Stimulated activated CD4-positive, alpha-beta T cell treated with anti-CD3 and anti-CD28 coated beads, Interleukin-4, amount 100 ng/mL, for 24 hours (primary cell): ENCODE results near the gene PIK3C3.
"Not testable (repeated sequence)": the region's sequence is repeated elsewhere in the genome, so short reads cannot be mapped to it uniquely, and the experiment has no call there.

ENCODE experiments used
- DNase-seq: peaks from one replicate; pipeline ENCODE4 v3.0.0-alpha.2; 2020

PIK3C3 gene

DNA sequence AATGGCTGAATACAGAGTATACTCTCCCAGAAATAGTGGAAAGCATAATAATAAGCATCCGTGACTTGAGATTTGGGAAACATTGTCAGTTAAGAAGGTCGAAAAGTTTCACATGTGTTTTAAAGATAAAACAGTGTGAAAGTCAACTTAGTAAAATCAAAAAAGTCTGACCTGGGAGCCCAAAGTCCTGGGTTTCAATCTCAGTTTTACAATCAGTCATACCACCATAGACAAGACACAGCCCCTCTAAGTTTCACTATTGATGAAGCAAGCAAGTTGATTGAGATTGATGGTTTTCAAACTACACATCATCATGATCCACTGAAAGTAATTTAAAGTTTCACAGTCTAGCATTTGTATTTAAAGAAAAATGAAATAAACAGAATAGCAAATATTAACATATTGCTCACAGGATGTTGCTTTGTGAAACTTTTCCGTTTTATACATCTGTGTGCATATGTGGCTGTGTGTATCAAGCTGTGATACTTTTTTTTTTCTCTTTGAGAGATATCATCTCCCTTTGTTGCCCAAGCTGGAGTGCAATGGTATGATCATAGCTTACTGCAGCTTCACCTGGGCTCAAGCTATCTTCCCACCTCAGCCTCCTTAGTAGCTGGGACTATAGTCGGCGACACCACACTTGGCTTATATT lies 71.1 kb downstream of the PIK3C3 start:
- DNase-seq = no peak

DNA sequence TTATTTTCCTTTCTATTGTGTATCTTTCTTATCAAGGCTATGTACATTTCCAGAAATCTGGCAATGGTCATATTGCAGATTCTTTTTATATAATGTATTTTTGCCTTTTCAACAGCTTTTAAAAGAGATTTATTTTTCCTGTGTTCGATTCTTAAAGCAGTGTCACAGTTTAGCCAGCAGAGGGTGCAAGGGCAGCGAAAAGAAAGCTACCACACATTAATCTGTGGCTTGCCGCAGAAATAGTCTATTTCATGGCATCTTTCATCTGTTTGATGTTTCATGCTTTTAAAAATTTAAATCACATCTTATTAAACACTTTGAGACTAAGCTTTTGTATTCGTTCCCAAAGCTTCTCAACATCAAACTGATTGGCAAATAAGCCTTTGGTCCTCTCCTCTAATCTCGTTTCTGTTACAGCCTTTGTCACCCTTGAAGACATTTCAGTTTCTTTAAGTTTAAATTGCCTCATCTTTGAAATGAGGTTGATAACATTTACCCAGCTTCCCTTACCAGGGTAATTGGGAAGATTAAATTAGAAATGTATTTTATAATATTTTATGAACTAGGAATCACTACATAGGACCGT lies 73.3 kb downstream of the PIK3C3 start:
- peak; percentile 33 for DNase-seq

- no peak for DNase-seq
These were observed 74.1 kb downstream of the PIK3C3 start for GRCh38 chr18:42029092-42029491.

- no peak for DNase-seq
These were observed 75.7 kb downstream of the PIK3C3 start for GRCh38 chr18:42030586-42031182.

GRCh38 chr18:42032447-42032846 lies 77.4 kb downstream of the PIK3C3 start:
- no peak for DNase-seq

DNA sequence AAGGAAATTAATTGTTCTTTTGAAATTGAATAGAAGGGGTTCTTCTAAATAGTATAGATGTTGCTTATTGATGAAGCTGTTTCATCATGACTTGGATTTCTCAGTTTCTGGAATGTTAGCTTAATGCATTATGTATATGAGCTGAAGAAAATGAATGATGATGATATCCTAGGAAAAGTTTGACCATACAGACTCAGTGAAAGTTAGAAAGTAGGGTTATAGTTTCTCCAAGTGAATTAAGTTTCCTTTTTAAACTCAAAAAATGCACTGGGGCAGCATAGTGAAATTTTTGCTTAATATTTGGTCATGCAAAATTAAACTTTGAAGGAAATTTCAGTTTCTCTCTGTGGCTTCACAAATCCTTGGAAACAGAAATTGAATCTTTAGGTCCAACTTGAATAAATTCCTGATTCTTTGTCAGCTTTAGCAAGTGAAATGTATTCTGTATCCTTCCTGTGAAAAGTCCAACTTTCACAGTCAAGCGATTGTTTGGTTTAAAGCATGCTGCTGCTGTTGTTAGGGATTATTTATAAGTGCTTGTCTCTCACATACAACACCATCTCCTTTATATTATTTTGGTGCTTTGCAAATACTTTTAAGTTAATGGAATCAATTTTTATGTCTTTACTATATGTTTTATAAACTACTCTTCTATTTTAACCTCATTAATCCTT lies 78.2 kb downstream of the PIK3C3 start:
- no peak for DNase-seq

DNA sequence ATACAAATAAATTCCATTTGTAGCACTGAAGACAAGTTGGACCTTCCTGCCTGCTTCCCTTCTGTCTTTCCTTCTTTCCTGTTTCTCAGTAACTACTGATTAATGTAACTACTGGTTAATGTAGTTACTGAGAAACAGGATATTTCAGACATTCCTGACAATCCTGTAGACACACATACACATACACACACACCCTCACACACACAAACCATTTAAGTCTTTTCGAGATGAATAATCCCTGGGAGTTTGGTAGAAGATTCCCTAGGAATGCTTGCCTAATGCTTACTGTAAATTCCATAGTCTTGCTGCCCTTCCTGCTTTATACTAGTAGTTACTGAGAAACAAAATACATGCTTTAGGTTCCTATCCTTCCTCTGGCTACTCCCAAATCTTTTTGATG lies 83.9 kb downstream of the PIK3C3 start:
- DNase-seq = no peak

DNA sequence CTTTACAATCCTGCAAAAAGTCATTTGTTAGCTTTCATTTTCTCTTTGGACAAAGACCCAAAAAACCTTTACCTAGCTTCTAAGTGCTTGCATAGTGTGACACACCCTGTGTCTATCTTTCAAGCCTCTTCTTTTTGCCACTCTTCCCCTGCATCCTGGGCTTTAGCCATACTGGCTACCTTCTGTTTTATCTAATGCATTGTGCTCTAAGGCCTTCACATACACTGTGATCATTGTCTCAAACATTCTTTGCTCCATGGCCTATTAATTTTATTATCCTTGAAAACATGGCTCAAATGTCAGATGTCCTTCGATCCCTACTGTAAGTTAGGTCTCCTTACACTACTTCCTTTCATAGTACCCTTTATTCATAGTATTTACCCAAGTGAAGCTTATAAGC lies 84.4 kb downstream of the PIK3C3 start:
- no peak for DNase-seq

DNA sequence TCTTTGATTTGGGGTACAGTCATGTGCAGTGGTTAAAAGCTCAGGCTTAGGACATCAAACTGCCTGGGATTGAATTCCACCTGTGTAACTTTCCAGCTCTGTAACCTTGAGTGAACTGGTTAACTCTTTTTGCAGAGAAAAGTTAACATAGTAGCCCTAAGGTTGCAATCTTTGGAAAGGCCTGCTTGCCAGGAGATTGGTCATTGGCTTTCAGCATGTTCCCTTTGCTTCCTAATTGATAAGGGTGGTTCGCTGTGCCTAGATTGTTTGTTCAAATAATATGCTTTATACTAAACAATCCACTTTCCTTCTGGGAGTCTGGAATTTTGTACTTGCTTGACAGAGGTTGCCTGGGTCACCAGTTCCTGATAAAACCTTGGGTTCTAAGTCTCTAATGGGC lies 86.8 kb downstream of the PIK3C3 start:
- DNase-seq = no peak

GRCh38 chr18:42045346-42045745 lies 90.3 kb downstream of the PIK3C3 start:
- no peak for DNase-seq

DNA sequence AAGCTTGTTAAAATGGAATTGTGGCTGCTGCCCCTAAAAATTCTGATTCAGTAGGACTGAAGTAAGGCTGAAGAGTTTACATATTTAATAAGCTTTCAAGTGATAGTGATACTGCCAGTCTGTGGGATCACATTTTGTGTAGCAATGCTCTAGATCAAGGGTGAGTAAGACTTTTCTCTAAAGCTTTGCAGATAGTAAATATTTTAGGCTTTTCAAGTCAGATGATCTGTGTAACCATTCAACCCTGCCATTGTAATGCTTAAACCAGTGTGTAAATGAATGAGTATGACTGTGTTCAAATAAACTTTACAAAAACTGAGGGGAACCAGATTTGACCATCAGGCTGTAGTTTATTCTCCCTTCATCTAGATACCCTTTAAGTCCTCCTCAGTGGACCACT lies 92.7 kb downstream of the PIK3C3 start:
- DNase-seq = no peak

DNA sequence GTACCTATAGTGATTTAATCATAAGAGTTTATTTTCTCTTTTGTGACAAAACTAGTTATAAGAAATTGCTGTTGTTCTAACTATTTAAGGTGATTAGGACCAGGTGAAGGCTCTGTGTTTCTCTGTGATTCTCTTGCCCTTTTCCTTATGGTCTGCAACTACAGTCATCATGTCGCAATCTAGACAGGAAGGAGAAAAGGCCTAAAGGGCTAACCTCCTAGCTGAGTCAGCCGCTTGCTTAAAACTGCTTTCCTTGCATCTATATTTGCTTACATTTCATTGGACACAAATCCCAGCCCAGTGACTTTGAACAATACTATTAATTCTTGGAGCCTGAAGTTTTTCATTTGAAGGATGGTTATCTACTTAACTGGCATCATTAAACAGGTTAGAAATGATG lies 93.1 kb downstream of the PIK3C3 start:
- DNase-seq = no peak

DNA sequence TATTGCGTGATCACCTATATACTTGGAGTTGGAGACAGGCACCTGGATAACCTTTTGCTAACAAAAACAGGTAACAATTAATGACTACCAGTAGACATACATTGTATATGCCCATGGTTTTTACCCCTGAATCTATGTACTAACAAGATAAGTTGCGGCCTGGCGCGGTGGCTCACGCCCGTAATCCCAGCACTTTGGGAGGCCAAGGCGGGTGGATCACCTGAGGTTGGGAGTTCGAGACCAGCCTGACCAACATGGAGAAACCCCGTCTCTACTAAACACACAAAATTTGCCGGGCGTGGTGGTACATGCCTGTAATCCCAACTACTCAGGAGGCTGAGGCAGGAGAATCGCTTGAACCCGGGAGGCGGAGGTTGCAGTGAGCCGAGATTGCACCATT lies 94.5 kb downstream of the PIK3C3 start:
- DNase-seq = not testable (repeated sequence)

DNA sequence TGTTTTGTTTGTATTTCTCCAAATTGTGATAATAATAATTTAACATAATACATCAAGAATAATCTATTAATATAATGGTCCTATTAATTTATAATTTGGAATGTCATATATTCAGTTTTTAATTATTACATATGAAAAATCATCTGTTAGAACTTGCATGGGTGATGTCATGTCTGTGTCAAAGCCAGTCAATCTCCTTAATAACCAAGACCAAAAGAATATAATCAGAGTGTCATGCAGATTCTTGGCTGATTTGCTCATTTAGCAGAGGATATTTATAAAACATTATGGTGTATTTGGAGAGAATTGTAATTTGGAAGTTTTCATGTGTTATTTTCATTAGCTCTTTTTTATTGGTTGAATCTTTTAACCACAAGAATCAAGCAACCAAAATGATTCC lies 96.4 kb downstream of the PIK3C3 start:
- no peak for DNase-seq

GRCh38 chr18:42052122-42052708 lies 97.2 kb downstream of the PIK3C3 start:
- DNase-seq = no peak

DNA sequence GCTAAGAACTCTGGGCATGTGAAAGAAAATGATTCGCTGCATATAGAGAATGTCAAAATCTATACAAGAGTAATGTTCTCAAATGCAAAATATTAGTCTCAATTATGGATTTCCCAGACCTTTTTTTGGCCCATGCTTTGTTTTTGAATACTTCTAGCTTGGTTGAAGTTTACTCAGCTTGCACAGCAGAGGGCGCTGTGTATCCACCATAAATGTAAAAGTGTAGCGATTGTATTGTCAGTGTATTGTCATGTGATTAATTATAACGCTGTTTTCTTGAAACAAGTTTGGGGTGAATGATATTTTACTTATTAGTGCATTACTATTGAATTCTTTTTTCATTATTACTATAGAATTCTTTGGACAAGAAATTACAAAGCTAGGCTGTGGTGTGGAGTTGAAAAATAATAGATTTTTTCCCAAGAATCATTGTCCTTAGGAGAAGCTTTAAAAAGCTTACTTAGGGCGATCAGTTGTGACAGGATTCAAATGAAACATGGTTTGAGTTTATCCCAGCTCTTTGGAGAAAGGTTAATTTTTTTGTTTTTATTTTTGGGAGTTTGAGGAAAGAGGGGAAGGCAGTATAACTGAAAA lies 98.3 kb downstream of the PIK3C3 start:
- DNase-seq = peak; percentile 66

DNA sequence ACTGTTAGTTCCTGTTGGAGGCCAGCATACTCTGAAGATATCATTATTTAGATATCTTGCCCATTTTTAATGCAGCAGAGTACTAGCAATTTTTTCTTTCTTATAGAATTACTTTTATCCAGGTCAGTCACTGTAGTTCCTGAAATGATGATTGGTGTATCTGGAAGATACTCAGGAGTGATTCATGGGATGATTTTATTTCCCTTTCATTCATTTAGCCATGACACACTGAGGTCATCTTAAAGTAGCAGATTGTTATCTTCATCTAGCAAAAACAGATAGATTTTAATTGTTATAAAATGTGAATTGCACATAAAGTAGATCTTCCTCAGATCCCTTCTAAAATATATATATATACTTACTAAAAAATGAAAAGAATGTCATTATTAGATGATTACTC lies 109.1 kb downstream of the PIK3C3 start:
- no peak for DNase-seq

GRCh38 chr18:42067518-42067917 lies 112.5 kb downstream of the PIK3C3 start:
- DNase-seq = no peak

GRCh38 chr18:42068030-42068429 lies 113.0 kb downstream of the PIK3C3 start:
- no peak for DNase-seq

DNA sequence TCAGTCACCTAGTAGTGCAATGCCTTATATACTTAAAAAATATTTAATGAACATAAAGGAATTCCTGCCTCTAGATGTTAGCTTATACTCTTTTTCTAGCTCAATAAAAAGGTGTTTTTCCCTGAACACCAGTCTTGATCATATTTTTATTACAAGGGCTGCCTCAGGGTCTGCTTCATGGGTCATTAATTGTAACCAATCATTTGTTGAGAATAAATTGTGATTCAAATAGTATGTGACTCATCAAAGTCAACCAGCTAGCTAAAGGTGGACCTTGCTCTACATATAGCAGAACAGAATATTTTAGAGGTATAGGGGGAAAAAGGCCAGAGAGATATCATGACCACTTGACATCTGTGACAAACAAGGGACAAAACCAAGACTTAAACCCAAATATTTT lies 114.0 kb downstream of the PIK3C3 start:
- DNase-seq = no peak

DNA sequence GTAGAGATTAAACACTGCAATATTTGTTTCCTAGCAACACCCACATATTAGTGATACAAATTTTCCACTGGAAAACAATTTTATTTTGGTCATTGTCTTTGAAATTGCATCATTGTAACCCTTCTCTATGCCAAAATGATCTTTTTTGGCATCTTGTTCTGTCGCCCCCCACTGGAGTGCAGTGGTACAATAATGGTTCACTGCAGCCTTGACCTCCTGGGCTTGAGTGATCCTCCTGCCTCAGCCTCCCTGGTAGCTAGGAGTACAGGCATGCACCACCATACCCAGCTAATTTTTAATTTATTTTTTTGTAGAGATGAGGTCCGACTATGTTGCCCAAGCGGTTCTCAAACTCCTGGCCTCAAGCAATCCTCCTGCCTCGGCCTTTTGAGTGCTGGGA lies 117.4 kb downstream of the PIK3C3 start:
- no peak for DNase-seq

- DNase-seq = no peak
These were observed 119.7 kb downstream of the PIK3C3 start for GRCh38 chr18:42074704-42075103.

GRCh38 chr18:42078711-42079110 lies 123.7 kb downstream of the PIK3C3 start:
- DNase-seq = no peak
